ENCODE measurements around the gene MAPRE3.
"Not testable (repeated sequence)": the region's sequence is repeated elsewhere in the genome, so short reads cannot be mapped to it uniquely, and the experiment has no call there.

Gene MAPRE3

GRCh38 chr2:27072920-27073319 is 102.5 kb downstream of the MAPRE3 start:
- no peak for DNase-seq (ENCODE audit: extremely low spot score)
- TF ChIP-seq ELF4 (IDR thresholded peaks at IDR 0.05) (no peak), FOXM1 (IDR thresholded peaks at IDR 0.05; ENCODE audit: borderline replicate concordance) (no peak), SP1 (IDR thresholded peaks at IDR 0.05) (no peak), PKNOX1 (IDR thresholded peaks at IDR 0.05) (no peak), ZNF384 (IDR thresholded peaks at IDR 0.05) (no peak), CTBP1 (IDR thresholded peaks at IDR 0.05; ENCODE audit: borderline replicate concordance) (no peak), NFRKB (IDR thresholded peaks at IDR 0.05) (no peak), LEF1 (IDR thresholded peaks at IDR 0.05; ENCODE audit: borderline replicate concordance) (no peak), FOXA1 (IDR thresholded peaks at IDR 0.05) (no peak), L3MBTL2 (conservative IDR thresholded peaks at IDR 0.05) (no peak), ARNT (IDR thresholded peaks at IDR 0.05) (no peak), HDGF (IDR thresholded peaks at IDR 0.05; ENCODE audit: borderline replicate concordance) (no peak)
- POLR2A ChIA-PET = interaction anchor here (1.1 to 5.2 kb wide), 4 partner anchors 10 to 20 kb away, joined by 3 to 91 read pairs (median 46); partner anchors contain the start of genes AGBL5 and KHK
- CTCF ChIA-PET = interaction anchor here (1.5 kb wide), 1 partner anchor 8 kb away, joined by 4 read pairs; no protein-coding TSS in a partner anchor

GRCh38 chr2:27073782-27074181 is 103.3 kb downstream of the MAPRE3 start:
- no peak for TF ChIP-seq SP1 (IDR thresholded peaks at IDR 0.05)
- TF ChIP-seq FOXK2 (IDR thresholded peaks at IDR 0.05) = no peak
- no peak for TF ChIP-seq FOXM1 (IDR thresholded peaks at IDR 0.05; ENCODE audit: borderline replicate concordance)
- TF ChIP-seq LEF1 (IDR thresholded peaks at IDR 0.05; ENCODE audit: borderline replicate concordance) = no peak
- TF ChIP-seq L3MBTL2 (conservative IDR thresholded peaks at IDR 0.05) = no peak
- TF ChIP-seq FOXA1 (IDR thresholded peaks at IDR 0.05) = no peak
- TF ChIP-seq SUZ12 (IDR thresholded peaks at IDR 0.05) = no peak
- TF ChIP-seq TARDBP (IDR thresholded peaks at IDR 0.05) = no peak
- TF ChIP-seq CTBP1 (IDR thresholded peaks at IDR 0.05; ENCODE audit: borderline replicate concordance) = no peak
- no peak for TF ChIP-seq BHLHE40 (IDR thresholded peaks at IDR 0.05; ENCODE audit: borderline replicate concordance)
- no peak for TF ChIP-seq ARNT (IDR thresholded peaks at IDR 0.05)
- no peak for TF ChIP-seq ELF4 (IDR thresholded peaks at IDR 0.05)
- TF ChIP-seq HDGF (IDR thresholded peaks at IDR 0.05; ENCODE audit: borderline replicate concordance) = no peak
- TF ChIP-seq ZNF384 (IDR thresholded peaks at IDR 0.05) = no peak
- no peak for TF ChIP-seq PKNOX1 (IDR thresholded peaks at IDR 0.05)
- CTCF ChIA-PET = no interaction called here
- no peak for DNase-seq (ENCODE audit: extremely low spot score)
- POLR2A ChIA-PET = interaction anchor here (4.5 to 5.2 kb wide), 2 partner anchors 9 to 21 kb away, joined by 76 to 91 read pairs; partner anchors contain the start of gene AGBL5

- POLR2A ChIA-PET = interaction anchor here (5.2 kb wide), 1 partner anchor 22 kb away, joined by 91 read pairs; the partner anchor contains the start of gene AGBL5
- no peak for TF ChIP-seq FOXK2 (IDR thresholded peaks at IDR 0.05)
- TF ChIP-seq SUZ12 (IDR thresholded peaks at IDR 0.05) = no peak
- no peak for TF ChIP-seq FOXM1 (IDR thresholded peaks at IDR 0.05; ENCODE audit: borderline replicate concordance)
- TF ChIP-seq SP1 (IDR thresholded peaks at IDR 0.05) = no peak
- no peak for TF ChIP-seq ARNT (IDR thresholded peaks at IDR 0.05)
- TF ChIP-seq ZNF384 (IDR thresholded peaks at IDR 0.05) = no peak
- no peak for TF ChIP-seq TARDBP (IDR thresholded peaks at IDR 0.05)
- no peak for TF ChIP-seq NFRKB (IDR thresholded peaks at IDR 0.05)
- no peak for TF ChIP-seq LEF1 (IDR thresholded peaks at IDR 0.05; ENCODE audit: borderline replicate concordance)
- no peak for TF ChIP-seq BHLHE40 (IDR thresholded peaks at IDR 0.05; ENCODE audit: borderline replicate concordance)
- no peak for TF ChIP-seq FOXA1 (IDR thresholded peaks at IDR 0.05)
- TF ChIP-seq HDGF (IDR thresholded peaks at IDR 0.05; ENCODE audit: borderline replicate concordance) = no peak
- TF ChIP-seq PKNOX1 (IDR thresholded peaks at IDR 0.05) = no peak
- no peak for TF ChIP-seq L3MBTL2 (conservative IDR thresholded peaks at IDR 0.05)
- TF ChIP-seq ELF4 (IDR thresholded peaks at IDR 0.05) = no peak
- no peak for TF ChIP-seq CTBP1 (IDR thresholded peaks at IDR 0.05; ENCODE audit: borderline replicate concordance)
- DNase-seq (ENCODE audit: extremely low spot score) = no peak
- CTCF ChIA-PET = no interaction called here
Observed at GRCh38 chr2:27074738-27075565, 104.5 kb downstream of the MAPRE3 start.

- POLR2A ChIA-PET; CTCF ChIA-PET; DNase-seq (ENCODE audit: extremely low spot score): not testable (repeated sequence)
Observed at GRCh38 chr2:27075566-27075871, 105.1 kb downstream of the MAPRE3 start.

GRCh38 chr2:27076323-27076722 is 105.9 kb downstream of the MAPRE3 start:
- ChIA-PET POLR2A (interaction anchor here (0.7 kb wide), 1 partner anchor 10 kb away, joined by 3 read pairs; the partner anchor contains the start of gene KHK), CTCF (no interaction called here)
- DNase-seq (ENCODE audit: extremely low spot score) = no peak
- TF ChIP-seq HDGF (IDR thresholded peaks at IDR 0.05; ENCODE audit: borderline replicate concordance) = no peak

All from HEK293T (cell line).